ENCODE results near the gene ARSJ.

The ARSJ gene

GRCh38 chr4:113987382-113987941 lies 8.0 kb upstream of the ARSJ start:
- no peak for DNase-seq

GRCh38 chr4:113982181-113982580 lies 2.7 kb upstream of the ARSJ start:
- DNase-seq: no peak

- no peak for DNase-seq
Measured at GRCh38 chr4:113981591-113981990, 2.1 kb upstream of the ARSJ start.

- DNase-seq: no peak
Measured at GRCh38 chr4:113979905-113980615, 613 bp upstream of the ARSJ start.

GRCh38 chr4:113978561-113979147 lies 793 bp downstream of the ARSJ start:
- DNase-seq: no peak

- no peak for DNase-seq
Measured at GRCh38 chr4:113978105-113978504, 1.3 kb downstream of the ARSJ start.

GRCh38 chr4:113977526-113977855 lies 2.0 kb downstream of the ARSJ start:
- DNase-seq: no peak

GRCh38 chr4:113976741-113977525 lies 2.5 kb downstream of the ARSJ start:
- DNase-seq: no peak

GRCh38 chr4:113975578-113975977 lies 3.9 kb downstream of the ARSJ start:
- DNase-seq: no peak

- DNase-seq: no peak
Measured at GRCh38 chr4:113974467-113974866, 5.0 kb downstream of the ARSJ start.

- DNase-seq: no peak
Measured at GRCh38 chr4:113973345-113973744, 6.1 kb downstream of the ARSJ start.

- no peak for DNase-seq
Measured at GRCh38 chr4:113972781-113973180, 6.7 kb downstream of the ARSJ start.

- no peak for DNase-seq
Measured at GRCh38 chr4:113971706-113972360, 7.6 kb downstream of the ARSJ start.

GRCh38 chr4:113969709-113970334 lies 9.6 kb downstream of the ARSJ start:
- DNase-seq: no peak

GRCh38 chr4:113968473-113968872 lies 11.0 kb downstream of the ARSJ start:
- no peak for DNase-seq

GRCh38 chr4:113967687-113968086 lies 11.8 kb downstream of the ARSJ start:
- DNase-seq: no peak

- no peak for DNase-seq
Measured at GRCh38 chr4:113962719-113963265, 16.7 kb downstream of the ARSJ start.

- DNase-seq: no peak
Measured at GRCh38 chr4:113962016-113962347, 17.5 kb downstream of the ARSJ start.

- DNase-seq: no peak
Measured at GRCh38 chr4:113960684-113961321, 18.6 kb downstream of the ARSJ start.

GRCh38 chr4:113959539-113959937 lies 19.9 kb downstream of the ARSJ start:
- no peak for DNase-seq

GRCh38 chr4:113958766-113959538 lies 20.5 kb downstream of the ARSJ start:
- no peak for DNase-seq
